ENCODE results near the gene RPS6KA2.

- TF ChIP-seq, protein P1, sequence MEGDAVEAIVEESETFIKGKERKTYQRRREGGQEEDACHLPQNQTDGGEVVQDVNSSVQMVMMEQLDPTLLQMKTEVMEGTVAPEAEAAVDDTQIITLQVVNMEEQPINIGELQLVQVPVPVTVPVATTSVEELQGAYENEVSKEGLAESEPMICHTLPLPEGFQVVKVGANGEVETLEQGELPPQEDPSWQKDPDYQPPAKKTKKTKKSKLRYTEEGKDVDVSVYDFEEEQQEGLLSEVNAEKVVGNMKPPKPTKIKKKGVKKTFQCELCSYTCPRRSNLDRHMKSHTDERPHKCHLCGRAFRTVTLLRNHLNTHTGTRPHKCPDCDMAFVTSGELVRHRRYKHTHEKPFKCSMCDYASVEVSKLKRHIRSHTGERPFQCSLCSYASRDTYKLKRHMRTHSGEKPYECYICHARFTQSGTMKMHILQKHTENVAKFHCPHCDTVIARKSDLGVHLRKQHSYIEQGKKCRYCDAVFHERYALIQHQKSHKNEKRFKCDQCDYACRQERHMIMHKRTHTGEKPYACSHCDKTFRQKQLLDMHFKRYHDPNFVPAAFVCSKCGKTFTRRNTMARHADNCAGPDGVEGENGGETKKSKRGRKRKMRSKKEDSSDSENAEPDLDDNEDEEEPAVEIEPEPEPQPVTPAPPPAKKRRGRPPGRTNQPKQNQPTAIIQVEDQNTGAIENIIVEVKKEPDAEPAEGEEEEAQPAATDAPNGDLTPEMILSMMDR (IDR thresholded peaks at IDR 0.05; ENCODE audit: extremely low read depth in 1 of 2, insufficient read depth in 1 of 2, low read depth in 1 of 2, low read length in 2 of 2): no peak
- TF ChIP-seq POLR2A (IDR thresholded peaks at IDR 0.05; ENCODE audit: low read depth, low read length) (no peak), POLR2AphosphoS5 (IDR thresholded peaks at IDR 0.05; ENCODE audit: insufficient read depth, low read depth, low read length) (no peak), MAX (IDR thresholded peaks at IDR 0.05; ENCODE audit: insufficient read depth, insufficient read length) (no peak), MYC (IDR thresholded peaks at IDR 0.05; ENCODE audit: low read depth, low read length) (no peak), EZH2 (IDR thresholded peaks at IDR 0.05; ENCODE audit: borderline replicate concordance, low read depth, low read length, severe bottlenecking) (no peak), GATA2 (IDR thresholded peaks at IDR 0.05; ENCODE audit: insufficient read depth, insufficient read length, low read depth, low read length) (no peak), JUN (IDR thresholded peaks at IDR 0.05; ENCODE audit: borderline replicate concordance, insufficient read depth, insufficient read length, low read depth) (no peak), FOS (IDR thresholded peaks at IDR 0.05; ENCODE audit: borderline replicate concordance, insufficient read depth, low read length) (no peak)
Observed at GRCh38 chr6:166405386-166405785, 221.7 kb downstream of the RPS6KA2 start.

Measured in endothelial cell of umbilical vein (primary cell).